NCI-H1694 treated with DMSO at 0.1 percent for 48 hours (cell line): Measurements from ENCODE around the gene OR8D1.

ENCODE experiments used
- DNase-seq: peaks from one replicate; lab custom pipeline; 2025; lab: John Stamatoyannopoulos, UW

OR8D1 gene

GRCh38 chr11:124313849-124314248, at the start of gene OR8D1:
Gene OR8D1, minus strand, starts transcription at chr11:124313949. Its CDS starts 3,183 bp downstream, at chr11:124310766.
- no peak for DNase-seq

- DNase-seq = no peak
These were observed 45.8 kb upstream of the OR8D1 start for GRCh38 chr11:124359566-124359965.

GRCh38 chr11:124346311-124346955, 32.7 kb upstream of the OR8D1 start:
- no peak for DNase-seq

- no peak for DNase-seq
These were observed 30.6 kb upstream of the OR8D1 start for GRCh38 chr11:124344346-124344745.

- no peak for DNase-seq
These were observed 26.3 kb upstream of the OR8D1 start for GRCh38 chr11:124340142-124340447.

GRCh38 chr11:124339396-124340141, 25.8 kb upstream of the OR8D1 start:
- no peak for DNase-seq

GRCh38 chr11:124331873-124332272, 18.1 kb upstream of the OR8D1 start:
- no peak for DNase-seq

GRCh38 chr11:124329787-124330478, 16.2 kb upstream of the OR8D1 start:
- DNase-seq = no peak

- DNase-seq = no peak
These were observed 14.0 kb upstream of the OR8D1 start for GRCh38 chr11:124327775-124328174.

GRCh38 chr11:124322356-124322755, 8.6 kb upstream of the OR8D1 start:
- no peak for DNase-seq

GRCh38 chr11:124320097-124320496, 6.3 kb upstream of the OR8D1 start, which contains the start of gene OR8D2:
Gene OR8D2, minus strand, starts transcription at chr11:124320197. Its CDS starts 0 bp downstream, at chr11:124320197.
- DNase-seq = no peak

- no peak for DNase-seq
These were observed 1.3 kb upstream of the OR8D1 start for GRCh38 chr11:124315052-124315451.

- DNase-seq = no peak
These were observed 618 bp downstream of the OR8D1 start for GRCh38 chr11:124313131-124313530.

- no peak for DNase-seq
These were observed 2.1 kb downstream of the OR8D1 start for GRCh38 chr11:124311670-124312069.

- no peak for DNase-seq
These were observed 2.5 kb downstream of the OR8D1 start for GRCh38 chr11:124311269-124311668.

GRCh38 chr11:124310721-124311120, 3.0 kb downstream of the OR8D1 start:
- no peak for DNase-seq

- DNase-seq = no peak
These were observed 6.7 kb downstream of the OR8D1 start for GRCh38 chr11:124307093-124307492.

- no peak for DNase-seq
These were observed 11.2 kb downstream of the OR8D1 start for GRCh38 chr11:124302347-124303125.

- no peak for DNase-seq
These were observed 12.2 kb downstream of the OR8D1 start for GRCh38 chr11:124301548-124301947.

GRCh38 chr11:124297921-124298320, 15.8 kb downstream of the OR8D1 start:
- no peak for DNase-seq

- no peak for DNase-seq
These were observed 17.7 kb downstream of the OR8D1 start for GRCh38 chr11:124296016-124296415.

GRCh38 chr11:124294687-124295086, 19.1 kb downstream of the OR8D1 start:
- DNase-seq = no peak
